Measurements from ENCODE around the gene ADIPOR1.
"Not testable (repeated sequence)": the region's sequence is repeated elsewhere in the genome, so short reads cannot be mapped to it uniquely, and the experiment has no call there.

The ADIPOR1 gene

DNA sequence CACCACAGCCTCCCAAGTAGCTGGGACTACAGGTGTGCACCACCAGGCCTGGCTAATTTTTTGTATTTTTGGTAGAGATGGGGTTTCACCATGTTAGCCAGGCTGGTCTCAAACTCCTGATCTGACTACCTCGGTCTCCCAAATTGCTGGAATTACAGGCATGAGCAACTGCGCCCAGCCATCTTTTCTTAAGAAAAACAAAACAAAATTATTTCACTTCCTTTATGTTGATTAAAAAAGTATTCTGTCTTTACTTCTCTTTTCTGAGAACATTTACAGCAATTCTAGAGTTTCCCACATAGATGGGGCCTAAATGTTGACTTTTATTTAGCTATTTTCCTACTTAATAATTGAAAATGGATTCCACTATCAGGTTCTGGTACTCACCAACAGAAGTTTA, 31.8 kb upstream of the ADIPOR1 start:
- H3K36me3 ChIP-seq (ENCODE audit: insufficient read depth, low read length) = no peaks in the 10 kb centered on the region
- no peak overlapping the region for H3K4me3 ChIP-seq (ENCODE audit: low read length)
- no peak overlapping the region for H3K9ac ChIP-seq (ENCODE audit: low read depth, low read length)
- 100% methylated on average over 2 of the region's 2 CpGs for WGBS
- no peak overlapping the region for H3K27ac ChIP-seq (ENCODE audit: low read depth, low read length)
- H3K9me3 ChIP-seq (ENCODE audit: insufficient read depth, low read depth, low read length) = no peaks in the 10 kb centered on the region
- H3K4me1 ChIP-seq (ENCODE audit: insufficient read depth, low read length) = no peaks in the 10 kb centered on the region
- H3K27me3 ChIP-seq (ENCODE audit: insufficient read depth, low read length) = peaks cover 2% of the 10 kb centered on the region; the same call in 1 of the 2 replicates

DNA sequence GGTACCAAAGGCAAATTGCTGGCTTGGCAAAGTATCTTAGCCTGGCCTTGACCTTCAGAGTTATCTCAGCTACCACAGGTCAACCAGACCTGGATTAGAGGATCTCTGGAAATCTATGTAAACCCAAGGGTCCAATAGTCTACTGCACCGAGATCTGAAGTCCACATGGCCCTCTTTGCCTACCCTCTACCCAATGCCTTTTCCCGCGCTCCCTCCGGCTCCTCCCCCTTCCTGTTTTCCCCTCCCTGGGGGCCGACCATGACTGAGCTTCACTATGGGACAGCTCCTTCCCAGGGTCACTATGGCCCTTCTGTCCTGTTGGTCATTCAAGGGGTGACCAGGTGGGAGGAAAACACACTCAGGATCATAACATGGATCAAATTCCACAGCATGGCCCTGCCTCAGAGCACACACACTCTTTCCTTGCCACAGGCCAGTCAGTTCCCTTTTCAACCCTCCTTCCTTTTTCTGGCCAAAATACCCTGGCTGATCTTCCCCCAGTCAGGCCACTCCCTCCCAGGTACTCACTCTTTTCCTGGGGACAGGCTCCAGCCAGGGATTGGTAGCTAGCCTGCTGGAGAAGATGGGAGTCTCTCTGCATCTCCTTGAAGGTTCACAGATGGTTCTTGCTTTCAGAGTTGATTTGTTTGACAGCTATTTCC, 29.9 kb upstream of the ADIPOR1 start:
- Histone ChIP-seq H3K27ac (ENCODE audit: low read depth, low read length) (no peak overlapping the region), H3K9me3 (ENCODE audit: insufficient read depth, low read depth, low read length) (no peaks in the 10 kb centered on the region), H3K27me3 (ENCODE audit: insufficient read depth, low read length) (peaks cover 2% of the 10 kb centered on the region; the same call in 1 of the 2 replicates), H3K4me3 (ENCODE audit: low read length) (no peak overlapping the region), H3K9ac (ENCODE audit: low read depth, low read length) (no peak overlapping the region), H3K36me3 (ENCODE audit: insufficient read depth, low read length) (no peaks in the 10 kb centered on the region), H3K4me1 (ENCODE audit: insufficient read depth, low read length) (no peaks in the 10 kb centered on the region)
- 78% methylated on average over 5 of the region's 5 CpGs for WGBS

- no peak overlapping the region for H3K27ac ChIP-seq (ENCODE audit: low read depth, low read length)
- peaks cover 2% of the 10 kb centered on the region; the same call in 1 of the 2 replicates for H3K27me3 ChIP-seq (ENCODE audit: insufficient read depth, low read length)
- H3K9ac ChIP-seq (ENCODE audit: low read depth, low read length) = no peak overlapping the region
- H3K4me1 ChIP-seq (ENCODE audit: insufficient read depth, low read length) = no peaks in the 10 kb centered on the region
- no peaks in the 10 kb centered on the region for H3K9me3 ChIP-seq (ENCODE audit: insufficient read depth, low read depth, low read length)
- no peak overlapping the region for H3K4me3 ChIP-seq (ENCODE audit: low read length)
- H3K36me3 ChIP-seq (ENCODE audit: insufficient read depth, low read length) = no peaks in the 10 kb centered on the region
- WGBS = 92% methylated on average over 7 of the region's 7 CpGs
These were observed 29.1 kb upstream of the ADIPOR1 start for GRCh38 chr1:202987255-202987654.

GRCh38 chr1:202986120-202986519, 28.0 kb upstream of the ADIPOR1 start:
- not testable (repeated sequence) for H3K27me3 ChIP-seq (ENCODE audit: insufficient read depth, low read length); H3K9ac ChIP-seq (ENCODE audit: low read depth, low read length); H3K4me1 ChIP-seq (ENCODE audit: insufficient read depth, low read length); H3K27ac ChIP-seq (ENCODE audit: low read depth, low read length); H3K36me3 ChIP-seq (ENCODE audit: insufficient read depth, low read length); H3K9me3 ChIP-seq (ENCODE audit: insufficient read depth, low read depth, low read length); H3K4me3 ChIP-seq (ENCODE audit: low read length)
- 78% methylated on average over 7 of the region's 9 CpGs for WGBS

GRCh38 chr1:202982715-202983430, 24.8 kb upstream of the ADIPOR1 start:
- H3K9me3 ChIP-seq (ENCODE audit: insufficient read depth, low read depth, low read length) = no peaks in the 10 kb centered on the region
- H3K36me3 ChIP-seq (ENCODE audit: insufficient read depth, low read length) = no peaks in the 10 kb centered on the region
- no peaks in the 10 kb centered on the region for H3K4me1 ChIP-seq (ENCODE audit: insufficient read depth, low read length)
- no peak overlapping the region for H3K27ac ChIP-seq (ENCODE audit: low read depth, low read length)
- no peak overlapping the region for H3K9ac ChIP-seq (ENCODE audit: low read depth, low read length)
- peaks cover 2% of the 10 kb centered on the region; the same call in 1 of the 2 replicates for H3K27me3 ChIP-seq (ENCODE audit: insufficient read depth, low read length)
- WGBS = 89% methylated on average over 3 of the region's 3 CpGs
- no peak overlapping the region for H3K4me3 ChIP-seq (ENCODE audit: low read length)

- Histone ChIP-seq H3K4me3 (ENCODE audit: low read length) (no peak overlapping the region), H3K27ac (ENCODE audit: low read depth, low read length) (no peak overlapping the region), H3K36me3 (ENCODE audit: insufficient read depth, low read length) (no peaks in the 10 kb centered on the region), H3K4me1 (ENCODE audit: insufficient read depth, low read length) (no peaks in the 10 kb centered on the region; the same call in 1 of the 2 replicates), H3K9me3 (ENCODE audit: insufficient read depth, low read depth, low read length) (no peaks in the 10 kb centered on the region), H3K9ac (ENCODE audit: low read depth, low read length) (no peak overlapping the region), H3K27me3 (ENCODE audit: insufficient read depth, low read length) (peaks cover 1% of the 10 kb centered on the region; the same call in 1 of the 2 replicates)
- 93% methylated on average over 2 of the region's 2 CpGs for WGBS
These were observed 23.8 kb upstream of the ADIPOR1 start for GRCh38 chr1:202981939-202982338.

DNA sequence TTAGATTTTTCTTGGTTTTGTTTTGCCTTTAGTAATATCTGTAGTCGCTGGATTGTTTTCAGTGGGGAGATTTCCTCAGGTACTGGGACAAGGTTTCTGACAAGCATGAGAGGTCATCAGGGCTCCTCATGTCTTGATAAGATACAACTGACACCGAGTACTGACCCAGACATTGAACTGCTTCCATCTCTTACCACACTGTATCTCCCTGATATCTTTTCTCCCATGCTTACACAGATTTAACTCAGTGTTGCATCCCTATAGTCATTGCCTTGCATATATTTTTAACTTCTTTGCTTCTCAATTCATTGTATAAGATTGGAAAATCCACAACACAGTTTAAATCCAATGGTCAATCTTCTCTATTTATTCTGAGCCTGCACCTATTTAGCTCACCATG, 21.3 kb upstream of the ADIPOR1 start:
- Histone ChIP-seq H3K27me3 (ENCODE audit: insufficient read depth, low read length) (peaks cover 5% of the 10 kb centered on the region; the same call in 1 of the 2 replicates), H3K9ac (ENCODE audit: low read depth, low read length) (no peak overlapping the region), H3K4me1 (ENCODE audit: insufficient read depth, low read length) (no peaks in the 10 kb centered on the region; the same call in 1 of the 2 replicates), H3K9me3 (ENCODE audit: insufficient read depth, low read depth, low read length) (no peaks in the 10 kb centered on the region), H3K36me3 (ENCODE audit: insufficient read depth, low read length) (no peaks in the 10 kb centered on the region), H3K4me3 (ENCODE audit: low read length) (no peak overlapping the region), H3K27ac (ENCODE audit: low read depth, low read length) (no peak overlapping the region)
- 88% methylated on average over 2 of the region's 2 CpGs for WGBS

DNA sequence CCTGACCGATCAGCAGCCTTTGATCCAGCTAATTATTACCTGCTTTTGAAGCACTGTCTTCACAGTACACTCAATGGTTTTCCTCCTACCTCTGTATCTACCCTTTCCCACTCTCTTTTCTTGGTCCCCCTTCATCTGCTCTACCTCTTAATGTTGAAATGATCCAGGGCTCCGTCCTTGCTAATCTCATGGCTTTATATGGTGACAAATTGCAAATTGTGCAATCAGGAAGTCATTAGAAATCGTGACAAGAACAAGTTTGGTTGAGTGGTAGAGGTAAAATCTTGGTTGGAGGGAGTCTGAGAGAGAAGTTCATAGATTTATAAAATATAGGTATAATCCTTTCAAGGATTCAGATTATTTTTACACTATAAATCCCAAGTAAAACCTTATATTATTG, 18.5 kb upstream of the ADIPOR1 start:
- no peak overlapping the region for H3K9ac ChIP-seq (ENCODE audit: low read depth, low read length)
- H3K4me3 ChIP-seq (ENCODE audit: low read length) = no peak overlapping the region
- H3K27me3 ChIP-seq (ENCODE audit: insufficient read depth, low read length) = peaks cover 15% of the 10 kb centered on the region
- no peaks in the 10 kb centered on the region; the same call in 1 of the 2 replicates for H3K4me1 ChIP-seq (ENCODE audit: insufficient read depth, low read length)
- WGBS = 80% methylated on average over 3 of the region's 3 CpGs
- no peaks in the 10 kb centered on the region for H3K9me3 ChIP-seq (ENCODE audit: insufficient read depth, low read depth, low read length)
- no peaks in the 10 kb centered on the region for H3K36me3 ChIP-seq (ENCODE audit: insufficient read depth, low read length)
- H3K27ac ChIP-seq (ENCODE audit: low read depth, low read length) = no peak overlapping the region

DNA sequence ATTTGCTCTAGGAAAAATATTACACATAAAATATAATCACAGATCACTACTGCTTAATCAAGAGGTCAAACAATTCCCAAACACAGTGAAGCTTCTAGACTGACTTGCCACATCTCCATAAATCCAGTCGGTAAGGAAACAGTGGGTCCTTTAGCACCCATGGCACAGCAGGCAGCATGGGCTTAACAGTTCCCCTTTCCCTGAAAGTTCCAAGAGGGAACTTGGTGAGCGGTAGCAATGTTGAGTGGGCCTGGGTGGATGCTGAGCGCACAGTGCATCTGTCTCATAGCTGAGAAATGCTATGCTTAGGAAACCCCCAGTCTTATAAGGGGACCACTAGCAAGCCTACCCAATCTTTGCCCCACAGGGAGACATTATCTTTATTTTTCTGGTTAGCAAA, 16.7 kb upstream of the ADIPOR1 start:
- H3K4me1 ChIP-seq (ENCODE audit: insufficient read depth, low read length) = no peaks in the 10 kb centered on the region; the same call in 1 of the 2 replicates
- H3K27me3 ChIP-seq (ENCODE audit: insufficient read depth, low read length) = peaks cover 17% of the 10 kb centered on the region
- no peak overlapping the region for H3K4me3 ChIP-seq (ENCODE audit: low read length)
- H3K9ac ChIP-seq (ENCODE audit: low read depth, low read length) = no peak overlapping the region
- no peaks in the 10 kb centered on the region for H3K36me3 ChIP-seq (ENCODE audit: insufficient read depth, low read length)
- H3K9me3 ChIP-seq (ENCODE audit: insufficient read depth, low read depth, low read length) = no peaks in the 10 kb centered on the region
- H3K27ac ChIP-seq (ENCODE audit: low read depth, low read length) = no peak overlapping the region
- 90% methylated on average over 3 of the region's 3 CpGs for WGBS

- Histone ChIP-seq H3K36me3 (ENCODE audit: insufficient read depth, low read length) (no peaks in the 10 kb centered on the region), H3K4me3 (ENCODE audit: low read length) (no peak overlapping the region), H3K4me1 (ENCODE audit: insufficient read depth, low read length) (peaks cover 9% of the 10 kb centered on the region), H3K9ac (ENCODE audit: low read depth, low read length) (no peak overlapping the region), H3K9me3 (ENCODE audit: insufficient read depth, low read depth, low read length) (no peaks in the 10 kb centered on the region), H3K27ac (ENCODE audit: low read depth, low read length) (no peak overlapping the region), H3K27me3 (ENCODE audit: insufficient read depth, low read length) (peaks cover 27% of the 10 kb centered on the region)
- WGBS = 60% methylated on average over 3 of the region's 4 CpGs
These were observed 13.9 kb upstream of the ADIPOR1 start for GRCh38 chr1:202972046-202972445.

DNA sequence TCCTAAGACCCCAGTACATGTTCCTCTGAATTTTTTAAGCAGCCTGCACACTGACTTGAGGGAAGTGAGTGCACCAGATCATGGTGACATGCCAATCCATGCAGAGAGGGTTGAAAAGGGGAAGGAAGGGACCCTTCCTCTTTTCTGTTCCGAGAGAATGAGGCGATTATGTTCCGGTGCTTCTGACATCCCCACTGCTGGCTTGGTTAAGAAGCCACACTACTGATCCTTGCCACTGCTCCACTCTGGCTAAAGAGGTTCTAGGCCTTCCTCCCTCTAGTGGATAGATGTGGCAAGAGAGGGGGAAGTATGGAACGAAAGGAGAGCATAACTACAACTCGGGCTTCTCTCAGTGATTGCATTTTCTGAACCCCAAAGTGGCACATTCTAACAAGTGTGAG, 10.8 kb upstream of the ADIPOR1 start:
- Histone ChIP-seq H3K36me3 (ENCODE audit: insufficient read depth, low read length) (peaks cover 3% of the 10 kb centered on the region; the same call in 1 of the 2 replicates), H3K9ac (ENCODE audit: low read depth, low read length) (no peak overlapping the region), H3K4me1 (ENCODE audit: insufficient read depth, low read length) (peaks cover 9% of the 10 kb centered on the region), H3K27ac (ENCODE audit: low read depth, low read length) (no peak overlapping the region), H3K4me3 (ENCODE audit: low read length) (peak overlapping the region; percentile 4; the same call in 1 of the 2 replicates), H3K27me3 (ENCODE audit: insufficient read depth, low read length) (peaks cover 17% of the 10 kb centered on the region), H3K9me3 (ENCODE audit: insufficient read depth, low read depth, low read length) (no peaks in the 10 kb centered on the region)
- 41% methylated on average over 5 of the region's 5 CpGs for WGBS
